HG02870 (cell line): ENCODE measurements around the gene FGF11.
"Not testable (repeated sequence)": the region's sequence is repeated elsewhere in the genome, so short reads cannot be mapped to it uniquely, and the experiment has no call there.

Experiments used
- ATAC-seq: cut with Tn5 transposase; IDR thresholded peaks from one replicate; pipeline ENCODE4 v1.9.1; 2021; ENCODE audit warnings: mild to moderate bottlenecking, moderate library complexity; ENCODE audit not compliant: unreplicated experiment

FGF11 gene

DNA sequence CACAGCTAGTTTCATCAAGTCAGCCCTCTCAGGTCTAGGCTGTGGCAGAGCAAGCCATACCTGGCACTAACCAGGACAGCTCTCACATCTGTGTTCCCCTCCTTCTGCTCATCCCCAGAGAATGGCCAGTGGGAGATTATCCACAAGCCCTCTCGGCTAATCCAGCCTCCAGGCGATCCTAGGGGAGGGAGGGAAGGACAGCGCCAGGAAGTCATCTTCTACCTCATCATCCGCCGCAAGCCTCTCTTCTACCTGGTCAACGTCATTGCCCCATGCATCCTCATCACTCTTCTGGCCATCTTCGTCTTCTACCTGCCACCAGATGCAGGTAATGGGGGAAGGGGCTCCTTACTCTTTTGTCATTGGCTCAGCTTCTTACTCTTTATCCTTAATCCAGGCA is 9.1 kb downstream of the FGF11 start:
- no peak for ATAC-seq

- ATAC-seq: no peak
Measured at GRCh38 chr17:7459961-7460545, 20.7 kb downstream of the FGF11 start.

DNA sequence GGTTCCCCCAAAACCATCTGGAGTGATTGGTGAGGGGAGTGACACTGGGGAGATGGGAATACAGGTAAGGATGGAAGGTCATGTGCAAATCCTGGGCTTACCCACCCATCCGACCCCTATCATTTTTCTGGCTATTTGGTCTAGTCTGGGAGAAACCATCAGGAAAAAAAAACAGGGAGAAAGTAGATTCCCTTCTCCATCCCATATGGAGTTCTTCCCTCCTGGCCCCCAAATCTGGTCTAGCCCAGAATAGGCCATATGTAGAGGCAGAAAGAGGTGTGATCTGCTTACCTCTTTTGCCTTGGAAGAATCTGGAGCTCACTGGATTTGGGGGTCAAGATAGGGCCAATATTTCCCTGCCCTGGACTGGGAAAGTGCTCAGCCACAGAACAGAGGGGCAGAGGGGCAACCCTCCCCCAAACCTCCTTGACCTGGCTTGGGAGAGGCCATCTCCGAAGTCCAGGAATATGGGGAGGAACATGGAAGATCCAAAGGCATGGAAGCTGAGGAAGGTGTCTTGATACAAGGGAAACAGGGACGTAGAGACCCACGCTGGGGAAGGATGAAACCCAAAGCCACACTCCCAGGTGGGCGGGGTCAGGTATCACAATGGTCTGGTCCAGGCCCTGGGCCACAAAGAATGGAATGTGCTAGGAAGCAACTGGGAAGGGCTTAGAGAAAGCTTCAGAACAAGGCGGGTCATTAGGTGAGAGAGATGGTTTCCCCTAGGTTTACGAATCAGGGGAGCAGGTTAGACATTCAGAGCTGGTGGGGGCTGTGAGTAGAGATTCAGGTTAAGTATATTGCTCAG is 21.7 kb downstream of the FGF11 start:
- ATAC-seq: no peak

DNA sequence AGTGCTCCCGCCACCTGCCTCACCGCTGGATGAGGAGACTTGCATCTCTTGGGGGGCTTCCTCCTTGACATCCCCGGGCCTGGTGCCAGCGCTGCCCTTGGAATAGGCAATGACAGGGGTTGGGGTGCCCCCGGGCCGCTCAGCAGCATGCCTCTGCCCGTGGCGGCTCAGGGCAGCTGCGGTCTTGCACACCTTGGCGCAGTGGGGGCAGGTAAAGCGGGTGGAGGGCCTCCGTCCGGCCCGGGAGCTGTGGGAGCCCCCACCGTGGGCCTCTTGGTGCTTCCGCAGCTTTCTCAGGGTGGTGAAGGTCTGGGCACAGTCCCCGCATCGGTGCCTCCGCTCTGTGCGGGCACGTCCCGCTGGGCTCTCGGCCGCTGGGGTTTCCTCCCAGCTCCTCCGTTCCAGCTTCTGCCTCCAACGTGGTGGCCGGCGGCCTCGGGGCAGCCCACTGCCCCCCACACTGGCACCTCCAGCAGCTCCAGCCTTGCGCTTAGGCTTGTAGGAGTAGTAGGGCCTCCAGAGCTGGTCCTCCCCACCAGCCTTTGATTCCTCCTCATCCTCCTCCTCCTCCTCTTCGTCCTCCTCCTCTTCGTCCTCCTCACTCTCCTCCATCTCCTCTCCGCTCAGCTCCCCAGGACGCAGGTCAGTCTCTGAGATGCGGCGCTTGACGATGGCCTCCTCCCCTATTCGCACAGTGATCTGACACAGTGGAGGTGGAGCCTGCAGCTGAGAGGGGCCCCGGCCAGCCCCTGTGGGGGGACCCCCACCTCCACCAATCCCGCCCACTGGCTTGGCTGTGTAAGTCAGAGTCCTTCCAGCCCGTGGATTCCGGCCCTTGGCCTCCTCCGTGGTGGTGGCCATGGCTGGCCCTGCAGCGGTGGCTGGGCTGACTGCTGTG is 23.4 kb downstream of the FGF11 start:
- ATAC-seq: no peak

- no peak for ATAC-seq
Measured at GRCh38 chr17:7463372-7463846, 24.1 kb downstream of the FGF11 start.

GRCh38 chr17:7464081-7464480 is 24.8 kb downstream of the FGF11 start:
- ATAC-seq: no peak

DNA sequence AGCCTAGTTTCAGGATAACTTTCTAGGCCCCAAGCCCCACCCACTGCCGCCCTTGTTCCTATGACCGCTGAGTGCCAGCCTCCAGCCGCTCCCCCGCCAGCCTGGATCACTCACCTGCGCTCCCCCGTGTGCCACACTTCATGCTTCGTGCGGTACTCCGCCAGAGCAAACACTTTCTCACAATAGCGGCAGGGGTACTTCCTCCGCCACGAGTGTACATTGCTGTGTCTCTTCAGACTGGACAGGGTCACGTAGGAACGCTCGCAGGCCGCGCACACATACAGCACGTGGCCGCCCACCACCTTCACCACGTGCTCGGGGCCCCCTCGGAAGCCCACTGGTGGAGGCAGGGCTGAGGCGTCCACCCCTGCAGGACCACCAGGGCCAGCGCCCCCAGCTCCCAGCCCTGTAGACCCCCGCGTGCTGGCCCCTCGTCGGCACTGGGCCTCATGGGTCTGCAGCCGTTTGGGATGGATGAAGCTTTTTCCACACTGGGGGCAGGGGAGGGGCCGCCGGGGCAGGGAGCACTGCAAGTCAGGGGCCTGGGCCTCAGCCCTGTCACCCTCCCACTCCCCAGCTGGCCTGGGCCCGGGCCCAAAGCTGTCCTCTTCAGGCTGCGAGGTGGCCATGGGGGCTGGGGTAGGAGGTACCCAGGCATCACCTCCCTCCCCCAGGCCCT is 26.4 kb downstream of the FGF11 start:
- ATAC-seq: no peak

DNA sequence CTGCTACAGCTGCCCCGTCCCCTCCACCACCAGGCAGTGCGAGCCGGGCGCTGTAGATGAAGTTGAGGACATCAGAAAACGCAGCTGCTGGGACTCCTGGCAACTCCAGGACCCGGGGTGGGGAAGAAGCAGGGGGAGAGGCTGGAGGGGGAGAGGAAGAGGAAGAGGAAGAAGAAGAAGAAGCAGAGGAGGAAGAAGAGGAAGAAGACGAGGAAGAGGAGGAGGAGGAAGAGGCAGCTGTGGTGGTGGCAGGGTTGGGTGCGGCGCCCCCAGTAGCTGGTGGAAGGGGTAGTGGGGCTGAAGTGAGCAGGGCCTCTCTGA is 27.0 kb downstream of the FGF11 start:
- no peak for ATAC-seq

DNA sequence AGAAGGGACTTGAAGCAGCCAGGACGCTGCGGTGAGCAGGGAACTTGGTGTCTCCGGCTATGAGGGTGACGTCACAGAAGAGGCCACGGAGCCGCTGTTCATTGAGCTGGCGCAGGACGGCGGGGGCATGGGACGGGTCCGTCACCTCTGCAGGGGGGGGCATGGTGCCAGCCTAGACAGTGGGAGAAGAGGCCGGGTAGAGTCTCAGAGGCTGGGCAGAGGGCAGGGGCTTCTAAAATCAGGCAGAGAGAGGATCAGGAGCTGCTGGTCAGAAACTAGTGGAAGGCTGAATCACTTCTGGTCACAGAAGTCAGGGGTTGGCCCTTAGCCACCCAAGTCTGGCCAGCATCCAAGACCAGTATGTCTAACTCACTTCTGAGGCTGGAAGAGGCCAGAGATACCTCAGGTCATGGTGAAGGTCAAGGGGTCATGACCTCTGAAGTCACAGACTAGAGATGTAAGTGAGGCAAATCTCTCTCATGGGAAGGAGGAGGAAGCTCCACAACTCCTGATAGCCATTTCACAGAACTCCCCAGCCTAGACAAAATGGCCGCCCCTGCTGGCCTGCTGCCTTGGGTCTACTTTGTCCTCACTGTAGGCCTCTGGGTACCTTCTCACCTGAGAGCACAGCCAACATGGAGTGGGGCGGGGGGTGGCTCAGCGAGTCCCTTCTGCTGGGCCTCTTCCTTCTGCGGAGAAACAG is 27.5 kb downstream of the FGF11 start:
- ATAC-seq: no peak

GRCh38 chr17:7467498-7467897 is 28.2 kb downstream of the FGF11 start:
- ATAC-seq: no peak

GRCh38 chr17:7468290-7468689 is 29.0 kb downstream of the FGF11 start:
- no peak for ATAC-seq

DNA sequence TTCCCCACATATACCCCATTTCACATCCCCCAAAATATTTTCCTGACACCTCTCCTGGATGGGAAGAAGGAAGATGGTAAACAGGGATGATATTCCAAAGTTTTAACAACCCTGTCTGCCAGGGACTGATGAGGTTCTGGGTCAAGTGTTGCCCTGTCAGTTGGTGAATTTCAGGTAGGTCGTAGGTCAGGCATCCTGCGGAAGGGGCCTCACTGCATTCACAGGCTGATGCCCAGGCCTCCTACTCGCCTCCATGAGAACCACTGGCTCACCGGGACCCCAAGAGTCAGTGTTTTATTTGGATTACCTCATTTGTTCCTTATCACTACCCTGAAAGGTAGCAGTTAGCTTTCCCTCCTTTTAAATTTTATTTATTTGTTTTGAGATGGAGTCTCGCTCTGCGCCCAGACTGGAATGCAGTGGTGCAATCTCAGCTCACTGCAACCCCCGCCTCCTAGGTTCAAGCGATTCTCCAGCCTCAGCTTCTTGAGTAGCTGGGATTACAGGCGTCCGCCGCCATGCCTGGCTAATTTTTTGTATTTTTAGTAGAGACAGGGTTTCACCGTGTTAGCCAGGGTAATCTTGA is 29.6 kb downstream of the FGF11 start:
- ATAC-seq: no peak

- not testable (repeated sequence) for ATAC-seq
Measured at GRCh38 chr17:7469843-7470242, 30.5 kb downstream of the FGF11 start.

DNA sequence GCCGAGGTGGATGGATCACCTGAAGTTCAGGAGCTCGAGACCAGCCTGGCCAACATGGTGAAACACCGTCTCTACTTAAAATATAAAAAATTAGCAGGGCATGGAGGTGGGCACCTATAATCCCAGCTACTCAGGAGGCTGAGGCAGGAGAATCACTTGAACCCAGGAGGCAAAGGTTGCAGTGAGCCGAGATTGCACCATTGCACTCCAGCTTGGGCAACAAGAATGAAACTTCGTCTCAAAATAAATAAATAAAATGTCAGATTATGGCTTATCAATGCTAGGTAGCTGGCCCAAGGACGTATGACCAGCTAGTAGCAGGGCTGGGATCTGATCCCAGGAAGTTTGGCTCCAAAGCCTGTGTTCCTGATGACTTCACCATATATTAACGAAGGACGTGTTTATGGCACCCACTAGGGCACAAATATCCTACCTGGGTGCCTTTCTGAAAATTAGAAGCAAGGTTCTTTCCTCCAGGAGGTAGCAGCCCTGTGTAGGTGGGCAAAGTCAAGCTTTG is 31.2 kb downstream of the FGF11 start:
- not testable (repeated sequence) for ATAC-seq

DNA sequence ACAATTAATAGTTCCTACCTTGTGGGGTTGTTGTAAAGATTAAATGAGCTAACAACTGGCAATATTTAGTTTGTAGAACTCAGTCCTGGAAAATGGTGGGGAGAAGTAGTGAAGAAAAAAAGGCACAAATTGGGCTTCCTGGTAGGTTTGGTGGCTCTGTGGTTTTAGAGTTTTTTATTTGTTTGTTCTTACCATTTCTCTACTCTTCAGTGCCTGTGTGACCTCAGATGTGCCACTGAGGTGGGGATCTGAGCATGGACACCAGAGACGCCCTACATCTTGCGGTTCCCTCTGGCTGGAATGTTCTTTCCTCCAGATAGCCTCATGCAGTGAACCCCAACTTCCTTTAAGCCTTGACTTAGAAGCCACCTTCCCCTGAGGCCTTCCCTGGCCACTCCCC is 32.4 kb downstream of the FGF11 start:
- ATAC-seq: no peak

DNA sequence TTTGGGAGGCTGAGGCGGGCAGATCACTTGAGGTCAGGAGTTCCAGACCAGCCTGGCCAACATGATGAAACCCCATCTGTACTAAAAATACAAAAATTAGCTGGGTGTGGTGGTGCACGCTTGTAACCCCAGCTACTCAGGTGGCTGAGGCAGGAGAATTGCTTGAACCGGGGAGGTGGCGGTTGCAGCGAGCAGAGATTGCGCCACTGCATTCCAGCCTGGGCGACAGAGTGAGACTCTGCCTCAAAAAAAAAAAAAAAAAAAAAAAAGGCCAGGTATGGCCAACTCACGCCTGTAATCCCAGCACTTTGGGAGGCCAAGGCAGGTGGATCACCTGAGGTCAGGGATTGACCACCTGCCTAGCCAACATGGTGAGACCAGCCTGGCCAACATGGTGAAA is 35.5 kb downstream of the FGF11 start:
- ATAC-seq: not testable (repeated sequence)

DNA sequence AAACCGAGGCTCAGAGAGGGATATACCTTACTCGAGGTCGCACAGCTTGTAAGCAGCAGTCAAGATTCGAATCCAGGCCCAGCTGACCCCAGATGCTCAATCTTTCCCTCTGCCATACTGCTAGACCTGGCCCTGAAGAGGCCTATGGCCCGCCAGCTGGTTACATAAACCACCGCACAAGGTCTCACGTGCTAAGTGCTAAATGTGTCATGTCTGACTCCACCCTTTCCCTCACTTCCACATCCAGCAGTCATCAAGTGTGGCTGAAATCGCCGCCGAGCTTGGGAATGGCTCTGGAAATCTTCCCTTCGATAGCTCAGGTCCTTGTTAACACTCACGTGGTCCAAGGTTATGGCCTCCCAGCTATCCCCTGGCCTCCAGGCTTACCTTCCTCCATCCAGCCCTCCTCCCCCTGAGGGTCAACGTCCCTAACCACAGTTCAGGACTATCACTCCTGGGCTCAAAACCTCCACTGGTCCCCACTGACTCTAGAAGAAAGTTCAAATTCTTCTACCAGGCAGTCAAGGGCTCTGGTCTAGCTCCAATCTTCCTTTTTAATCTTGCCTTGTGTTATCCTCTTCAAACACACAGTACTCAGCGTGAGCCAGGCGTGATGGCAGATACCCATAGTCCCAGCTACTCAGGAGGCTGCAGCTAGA is 36.6 kb downstream of the FGF11 start:
- ATAC-seq: no peak

- no peak for ATAC-seq
Measured at GRCh38 chr17:7476494-7476893, 37.2 kb downstream of the FGF11 start.

DNA sequence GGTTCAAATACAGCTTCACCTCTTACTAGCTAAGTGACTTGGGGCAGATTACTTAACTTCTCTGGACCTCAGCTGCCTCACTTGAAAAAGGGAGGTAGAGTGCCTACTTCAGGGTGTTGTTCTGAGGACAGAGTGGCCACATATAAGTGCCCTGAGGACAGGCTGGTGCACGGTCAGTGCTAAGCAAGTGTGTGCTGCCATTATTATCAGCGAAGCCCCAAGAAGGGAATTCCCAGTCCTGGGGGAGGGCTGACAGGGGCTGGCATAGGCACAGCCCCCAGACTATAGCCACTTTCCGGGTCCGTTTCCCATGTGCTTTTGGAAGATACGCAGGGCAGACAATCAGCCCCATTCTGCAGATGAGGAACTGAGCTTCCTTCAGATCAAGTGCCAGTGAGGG is 37.6 kb downstream of the FGF11 start:
- no peak for ATAC-seq
